NCI-H2227 treated with DMSO at 0.1 percent for 48 hours (cell line): Measurements from ENCODE around the gene NRG3.

Source experiments
- DNase-seq: peaks from one replicate; lab custom pipeline; 2025; lab: John Stamatoyannopoulos, UW

Gene NRG3

GRCh38 chr10:81874875-81875466, at the start of gene NRG3:
NRG3 (plus strand) TSS chr10:81875194.
- no peak for DNase-seq

DNA sequence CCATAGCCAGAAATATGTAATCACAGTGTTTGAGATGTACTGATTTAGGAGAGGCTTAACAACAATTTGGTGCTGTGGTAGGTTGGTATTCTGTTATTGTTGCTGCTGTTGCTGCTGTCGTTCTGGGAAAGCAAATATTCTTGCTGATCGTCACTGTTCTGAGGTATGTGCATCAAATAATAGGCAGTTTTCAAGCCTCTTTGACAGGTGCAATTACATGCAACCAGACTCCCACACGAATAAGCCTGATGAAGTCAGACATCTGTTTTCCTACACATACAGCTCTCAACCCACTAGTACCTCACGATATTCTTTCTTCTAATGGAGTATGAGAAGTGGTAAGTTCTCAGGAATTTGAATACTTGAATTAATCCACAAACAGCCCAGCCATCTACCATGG, 46.7 kb upstream of the NRG3 start:
- DNase-seq, result no peak

DNA sequence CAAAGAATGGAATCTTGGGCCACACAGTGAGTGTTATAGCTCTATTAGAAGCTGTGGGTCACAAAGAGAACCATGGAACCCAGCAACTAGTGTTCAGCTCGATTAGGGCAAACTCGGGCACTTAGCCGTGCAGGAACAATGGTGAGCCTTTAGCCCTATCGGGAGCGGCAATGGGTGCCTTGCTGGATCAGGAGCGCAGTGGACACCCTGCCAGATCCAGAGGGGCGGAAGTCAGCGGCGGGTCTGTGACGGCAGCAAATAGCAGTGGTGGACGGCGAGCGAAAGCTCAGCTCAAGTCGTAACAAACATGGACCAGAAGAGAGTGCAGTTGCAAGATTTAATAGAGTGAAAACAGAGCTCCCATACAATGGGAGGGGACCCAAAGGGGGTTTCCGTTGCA, 43.9 kb upstream of the NRG3 start:
- DNase-seq, result no peak

GRCh38 chr10:81838950-81839349, 36.0 kb upstream of the NRG3 start:
- DNase-seq, result no peak

DNA sequence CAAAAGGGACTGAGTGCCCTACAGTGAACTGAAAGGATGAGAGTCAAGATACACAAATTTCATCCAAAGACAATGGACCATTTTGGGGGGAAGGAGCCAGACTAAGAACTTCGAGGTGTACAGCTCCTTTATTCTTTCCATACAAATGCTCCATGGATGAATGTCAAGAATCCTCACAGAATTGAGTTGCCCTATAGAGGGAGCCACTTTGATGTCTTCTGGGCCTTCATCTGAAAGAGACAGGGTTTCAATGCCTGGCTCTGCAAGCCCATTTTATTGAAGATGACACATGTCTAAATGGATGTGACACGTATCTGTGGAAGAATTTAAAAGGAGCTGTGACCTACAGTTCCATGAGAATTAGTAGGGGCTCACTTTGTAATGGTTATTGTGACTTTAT, 32.0 kb upstream of the NRG3 start:
- no peak for DNase-seq

- no peak for DNase-seq
Measured at GRCh38 chr10:81847675-81848074, 27.3 kb upstream of the NRG3 start.

DNA sequence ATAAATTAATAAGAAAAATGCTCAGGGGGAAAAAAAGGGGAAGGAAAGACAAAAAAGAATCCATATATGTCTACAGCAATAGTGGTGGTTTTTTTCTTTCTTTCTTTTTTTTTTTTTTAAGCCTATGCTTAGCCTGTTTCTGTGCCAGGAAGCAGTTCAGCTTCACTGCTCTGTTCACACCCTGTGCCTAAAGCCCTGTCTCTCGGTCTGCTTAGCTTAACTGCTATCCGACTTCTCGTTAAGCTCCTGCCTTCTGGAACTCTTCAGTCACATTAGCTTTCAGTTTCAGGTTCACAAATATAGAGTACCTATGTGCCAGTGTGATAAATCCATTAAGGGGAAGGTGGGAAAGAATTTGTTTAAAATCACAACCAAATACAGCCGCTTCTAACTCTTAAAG, 26.5 kb upstream of the NRG3 start:
- no peak for DNase-seq

GRCh38 chr10:81848931-81849330, 26.1 kb upstream of the NRG3 start:
- DNase-seq, result no peak

DNA sequence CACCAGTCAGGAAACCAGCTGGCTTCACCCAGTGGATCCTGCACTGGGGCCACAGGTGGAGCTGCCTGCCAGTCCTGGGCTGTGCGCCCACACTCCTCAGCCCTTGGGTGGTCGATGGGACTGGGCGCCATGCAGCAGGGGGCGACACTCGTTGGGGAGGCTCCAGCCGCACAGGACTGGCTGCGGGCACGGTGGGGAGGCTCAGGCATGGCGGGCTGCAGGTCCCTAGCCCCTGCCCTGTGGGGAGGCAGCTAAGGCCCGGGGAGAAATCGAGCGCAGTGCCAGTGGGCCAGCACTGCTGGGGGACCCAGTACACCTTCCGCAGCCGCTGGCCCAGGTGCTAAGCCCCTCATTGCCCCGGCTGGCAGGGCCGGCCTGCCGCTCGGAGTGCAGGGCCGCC, 12.4 kb upstream of the NRG3 start:
- DNase-seq, result no peak

DNA sequence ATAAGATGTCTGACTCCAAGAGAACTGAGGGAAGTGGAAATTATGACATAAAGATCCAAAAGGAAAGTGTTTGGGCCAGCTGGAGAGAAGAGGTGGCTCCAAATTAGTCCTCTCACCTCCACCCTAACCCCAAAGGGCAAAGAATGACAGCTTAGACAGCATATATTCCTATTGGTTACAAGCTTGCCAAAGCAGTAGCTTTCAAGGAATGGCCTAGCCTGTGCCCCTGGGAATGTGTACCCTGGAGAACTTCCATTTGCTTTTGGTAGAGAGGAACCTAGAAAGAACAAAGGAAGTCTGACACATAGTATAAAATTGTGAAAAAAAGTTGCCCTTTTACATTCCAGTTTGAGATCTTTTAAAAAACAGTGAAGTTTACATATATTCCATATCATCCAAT, 11.2 kb upstream of the NRG3 start:
- no peak for DNase-seq

DNA sequence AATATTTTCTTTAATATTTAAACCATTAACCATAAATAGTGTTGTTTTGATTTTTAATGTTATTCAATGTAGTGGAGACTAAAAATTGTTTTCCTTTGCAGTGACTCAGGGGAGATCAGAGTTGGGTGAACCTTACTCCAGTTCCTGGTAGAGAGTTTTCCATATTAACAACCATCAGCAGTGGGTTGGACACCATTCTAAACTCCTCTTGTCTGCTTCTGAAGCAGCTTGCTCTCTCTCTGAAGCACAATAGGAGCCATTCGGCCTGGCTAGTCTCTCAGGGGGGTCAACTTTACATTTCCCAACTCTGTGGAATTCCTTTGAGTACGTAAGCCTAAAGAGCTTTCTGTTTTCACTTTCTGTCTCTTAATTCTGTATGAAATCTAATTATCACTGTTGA, 9.4 kb upstream of the NRG3 start:
- no peak for DNase-seq

- DNase-seq, result no peak
Measured at GRCh38 chr10:81866753-81867152, 8.2 kb upstream of the NRG3 start.

DNA sequence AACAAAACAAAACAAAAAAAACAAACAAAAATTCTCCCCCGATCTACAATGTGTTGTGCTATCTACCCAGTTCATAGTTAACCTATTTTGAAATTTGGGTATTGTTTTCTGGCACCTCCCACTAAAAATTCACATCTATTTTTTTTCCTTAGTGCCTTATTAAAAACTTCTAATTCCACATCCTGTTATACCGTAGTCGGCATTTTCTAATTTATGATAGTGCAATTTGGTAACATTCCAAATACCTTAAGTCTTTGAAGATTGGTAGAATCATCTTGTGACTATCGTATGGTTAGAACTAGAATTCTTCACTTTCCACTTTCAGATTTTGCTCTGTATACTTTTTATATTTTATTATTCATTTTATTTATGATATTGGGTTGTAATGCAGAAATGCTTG, 4.5 kb upstream of the NRG3 start:
- DNase-seq, result no peak

DNA sequence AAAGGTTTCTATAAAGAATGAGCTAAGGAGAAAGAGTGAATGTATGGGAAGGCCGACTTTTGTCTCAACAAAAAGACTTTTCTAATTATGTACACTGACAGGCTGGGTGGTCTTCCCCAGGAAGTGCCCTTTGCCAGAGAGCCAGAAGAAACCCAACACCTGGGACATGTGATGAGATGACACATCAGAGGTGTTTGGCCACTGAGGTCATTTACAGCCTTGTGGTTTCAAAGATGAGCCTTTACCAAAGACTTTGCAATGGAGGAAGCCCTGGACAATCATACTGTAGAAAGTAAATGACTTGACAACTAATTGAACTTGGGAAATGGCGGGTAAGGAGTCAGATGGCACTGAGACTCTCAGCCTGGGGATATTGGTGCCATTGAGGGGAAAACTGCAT, 3.4 kb upstream of the NRG3 start:
- DNase-seq, result no peak

GRCh38 chr10:81872206-81872862, 2.7 kb upstream of the NRG3 start:
- DNase-seq, result no peak

DNA sequence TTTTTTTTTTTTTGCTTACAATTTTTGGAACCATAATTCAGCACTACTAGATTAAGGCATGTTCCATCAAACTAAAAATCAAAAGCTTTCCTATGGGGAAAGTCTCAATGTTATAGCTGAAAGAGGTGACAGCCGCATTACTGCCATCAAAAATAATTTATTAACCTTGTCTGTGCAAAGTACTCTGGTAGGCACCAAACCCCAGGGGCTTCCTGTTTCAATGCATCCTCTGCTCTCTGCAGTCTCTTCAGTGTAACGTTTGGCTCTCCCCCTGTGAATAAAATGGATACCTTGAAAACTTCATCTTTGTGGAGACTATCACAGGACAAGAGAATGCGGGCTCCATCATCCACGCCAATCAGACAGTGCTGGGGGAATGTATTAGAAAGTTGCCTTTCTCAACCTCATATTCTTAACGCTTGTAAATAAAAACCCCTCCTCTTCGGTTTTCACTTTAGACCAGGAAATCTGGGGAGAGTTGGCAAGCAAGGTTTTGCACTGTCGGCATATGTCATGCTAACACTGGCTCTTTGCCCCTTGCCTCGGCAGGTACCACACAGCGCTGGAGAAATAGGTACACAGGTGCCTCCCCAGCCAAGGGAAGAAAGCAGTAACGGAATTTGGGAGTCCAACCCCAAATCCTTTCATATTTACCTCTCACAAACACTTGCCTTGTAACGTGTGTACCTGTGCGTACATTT, 1.6 kb upstream of the NRG3 start:
- no peak for DNase-seq

DNA sequence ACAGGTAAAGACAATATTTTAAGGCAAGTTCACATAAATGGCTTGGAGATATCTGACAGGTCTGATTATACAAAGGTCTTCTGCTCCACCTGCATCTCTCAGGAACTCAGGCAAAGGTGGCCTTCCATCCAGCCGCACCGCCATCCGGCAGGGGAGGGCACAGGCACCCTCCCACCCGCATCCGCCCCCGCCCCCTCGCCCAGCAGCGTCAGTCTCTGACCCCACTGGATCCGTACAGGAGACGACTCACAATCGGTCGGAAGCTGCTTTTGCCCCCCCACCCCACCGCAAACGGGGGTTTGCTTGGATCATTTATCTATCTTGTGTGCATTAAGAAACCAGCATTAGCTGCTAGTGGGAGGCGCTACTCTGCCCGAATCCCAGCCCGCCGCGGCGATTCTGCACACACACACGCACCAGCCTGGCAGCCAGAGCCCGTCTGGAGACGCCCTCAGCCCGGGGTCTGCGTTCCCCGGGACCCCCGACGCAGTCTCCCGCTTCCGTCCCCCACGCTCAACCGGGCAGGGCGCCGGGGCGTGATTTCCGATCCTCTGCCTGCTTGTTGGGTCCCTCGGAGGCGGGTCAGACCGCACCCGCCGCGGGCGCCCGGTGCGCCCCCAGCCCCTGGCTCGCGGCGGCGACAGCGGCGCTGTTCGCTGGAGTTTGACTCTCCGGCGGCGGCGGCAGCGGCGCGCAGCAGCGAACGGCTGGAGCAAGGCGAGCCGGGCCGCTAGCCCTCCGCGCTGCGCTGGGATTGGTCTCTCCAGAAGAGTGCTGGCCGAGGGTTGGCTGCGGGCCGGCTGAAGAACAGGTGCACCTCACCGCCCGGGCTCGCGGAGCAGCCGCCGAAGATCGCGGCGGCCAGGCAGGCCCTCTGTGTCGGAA, 820 bp upstream of the NRG3 start:
- DNase-seq, result peak; percentile 3

DNA sequence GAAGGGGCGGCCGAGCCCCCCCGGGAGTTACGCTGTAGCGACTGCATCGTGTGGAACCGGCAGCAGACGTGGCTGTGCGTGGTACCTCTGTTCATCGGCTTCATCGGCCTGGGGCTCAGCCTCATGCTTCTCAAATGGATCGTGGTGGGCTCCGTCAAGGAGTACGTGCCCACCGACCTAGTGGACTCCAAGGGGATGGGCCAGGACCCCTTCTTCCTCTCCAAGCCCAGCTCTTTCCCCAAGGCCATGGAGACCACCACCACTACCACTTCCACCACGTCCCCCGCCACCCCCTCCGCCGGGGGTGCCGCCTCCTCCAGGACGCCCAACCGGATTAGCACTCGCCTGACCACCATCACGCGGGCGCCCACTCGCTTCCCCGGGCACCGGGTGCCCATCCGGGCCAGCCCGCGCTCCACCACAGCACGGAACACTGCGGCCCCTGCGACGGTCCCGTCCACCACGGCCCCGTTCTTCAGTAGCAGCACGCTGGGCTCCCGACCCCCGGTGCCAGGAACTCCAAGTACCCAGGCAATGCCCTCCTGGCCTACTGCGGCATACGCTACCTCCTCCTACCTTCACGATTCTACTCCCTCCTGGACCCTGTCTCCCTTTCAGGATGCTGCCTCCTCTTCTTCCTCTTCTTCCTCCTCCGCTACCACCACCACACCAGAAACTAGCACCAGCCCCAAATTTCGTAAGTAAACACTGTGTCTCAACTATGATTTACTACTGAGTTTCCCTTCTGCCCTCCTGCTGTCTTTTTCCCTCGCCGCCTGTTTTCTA, 666 bp downstream of the NRG3 start:
- no peak for DNase-seq

DNA sequence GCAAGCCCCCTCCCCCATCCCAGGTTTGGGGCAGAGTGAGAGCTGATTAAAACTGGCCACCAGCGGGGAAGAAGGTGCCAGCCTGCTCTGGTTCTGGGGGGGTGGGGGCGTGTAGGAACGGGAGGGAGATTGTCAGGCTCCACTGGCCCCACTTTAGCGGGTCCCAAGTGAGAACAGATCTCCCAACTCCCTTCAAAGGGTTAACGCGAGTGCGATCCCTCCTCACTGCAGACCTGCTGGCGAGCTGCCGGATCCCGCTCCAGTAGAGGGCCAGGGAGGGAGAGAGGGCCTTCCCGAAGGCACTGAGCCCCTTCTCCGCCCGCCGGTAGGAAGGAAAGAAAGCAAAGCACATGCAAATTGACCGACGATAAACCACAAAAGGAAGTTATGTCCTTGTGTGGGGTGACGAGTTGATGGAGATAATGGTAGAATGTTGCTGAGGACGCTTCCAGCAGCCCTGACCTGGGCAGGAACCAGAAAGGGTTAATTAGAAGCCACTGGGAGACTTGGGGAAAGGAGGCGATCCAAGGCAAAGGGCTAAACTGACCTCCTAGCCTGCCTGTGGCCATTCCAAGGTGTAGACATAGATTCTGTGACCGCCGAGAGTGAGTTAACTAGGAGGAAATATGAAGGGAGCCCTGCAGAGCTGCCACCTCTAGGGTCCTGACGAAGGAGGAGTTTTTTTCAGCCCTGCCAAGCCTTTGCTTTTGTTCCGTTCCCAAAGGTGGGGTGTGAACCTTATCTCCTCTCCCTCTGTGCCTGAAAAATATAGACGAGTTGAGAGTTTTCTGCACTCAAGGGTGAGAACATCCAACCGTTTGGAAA, 1.5 kb downstream of the NRG3 start:
- DNase-seq, result no peak

GRCh38 chr10:81877596-81877995, 2.6 kb downstream of the NRG3 start:
- no peak for DNase-seq

- DNase-seq, result no peak
Measured at GRCh38 chr10:81882011-81882410, 7.0 kb downstream of the NRG3 start.
